ENCODE measurements around the gene NEDD4L.

Gene NEDD4L

DNA sequence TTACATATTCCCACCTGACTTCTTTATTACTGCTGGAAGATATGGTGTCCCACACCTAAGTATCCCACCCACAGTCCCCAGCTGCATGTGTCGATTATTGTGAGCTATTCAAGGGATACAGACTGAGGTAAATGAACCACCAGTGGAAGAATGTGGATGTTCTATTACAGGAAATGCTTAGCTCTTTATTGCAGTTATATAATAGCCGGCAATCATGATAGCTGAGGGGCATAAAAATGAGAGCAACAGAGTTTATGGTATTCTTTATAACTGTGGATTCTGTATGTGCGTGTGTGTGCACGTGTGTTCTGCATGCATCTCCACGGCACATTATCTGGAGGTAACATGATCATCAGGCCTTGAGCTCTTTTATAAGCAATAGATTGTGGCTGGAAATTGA is 198.9 kb downstream of the NEDD4L start:
- no peaks in the 10 kb centered on the region for H3K9me3 ChIP-seq (ENCODE audit: control insufficient read depth, insufficient read depth, low read depth, low read length)
- no peak overlapping the region for H3K4me3 ChIP-seq (ENCODE audit: low read depth, low read length)
- peaks cover 25% of the 10 kb centered on the region for H3K4me1 ChIP-seq (ENCODE audit: control insufficient read depth, insufficient read depth, low read length)
- peaks cover 0 to 4% of the 10 kb centered on the region in 2 experiments; a peak in 1 of 3 replicates for H3K36me3 ChIP-seq (ENCODE audit: control insufficient read depth in 2 of 2, insufficient read depth in 1 of 2, low read length in 2 of 2)
- no peak for TF ChIP-seq BCL11B (tag by site-specific recombination; IDR thresholded peaks at IDR 0.05; ENCODE audit: low read depth)
- no peak for TF ChIP-seq ZNF335 (tag by site-specific recombination; conservative IDR thresholded peaks at IDR 0.05)
- no peak for TF ChIP-seq ZIC2 (tag by site-specific recombination; IDR thresholded peaks at IDR 0.05)
- TF ChIP-seq ZNF837 (tag by site-specific recombination; IDR thresholded peaks at IDR 0.05), result no peak
- TF ChIP-seq, protein P1, sequence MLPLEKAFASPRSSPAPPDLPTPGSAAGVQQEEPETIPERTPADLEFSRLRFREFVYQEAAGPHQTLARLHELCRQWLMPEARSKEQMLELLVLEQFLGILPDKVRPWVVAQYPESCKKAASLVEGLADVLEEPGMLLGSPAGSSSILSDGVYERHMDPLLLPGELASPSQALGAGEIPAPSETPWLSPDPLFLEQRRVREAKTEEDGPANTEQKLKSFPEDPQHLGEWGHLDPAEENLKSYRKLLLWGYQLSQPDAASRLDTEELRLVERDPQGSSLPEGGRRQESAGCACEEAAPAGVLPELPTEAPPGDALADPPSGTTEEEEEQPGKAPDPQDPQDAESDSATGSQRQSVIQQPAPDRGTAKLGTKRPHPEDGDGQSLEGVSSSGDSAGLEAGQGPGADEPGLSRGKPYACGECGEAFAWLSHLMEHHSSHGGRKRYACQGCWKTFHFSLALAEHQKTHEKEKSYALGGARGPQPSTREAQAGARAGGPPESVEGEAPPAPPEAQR (tag by site-specific recombination; IDR thresholded peaks at IDR 0.05), result no peak
- TF ChIP-seq ZNF138 (tag by site-specific recombination; IDR thresholded peaks at IDR 0.05; ENCODE audit: borderline replicate concordance), result no peak
- no peak for TF ChIP-seq MYNN (tag by site-specific recombination; IDR thresholded peaks at IDR 0.05; ENCODE audit: borderline replicate concordance)
- TF ChIP-seq, protein P2, sequence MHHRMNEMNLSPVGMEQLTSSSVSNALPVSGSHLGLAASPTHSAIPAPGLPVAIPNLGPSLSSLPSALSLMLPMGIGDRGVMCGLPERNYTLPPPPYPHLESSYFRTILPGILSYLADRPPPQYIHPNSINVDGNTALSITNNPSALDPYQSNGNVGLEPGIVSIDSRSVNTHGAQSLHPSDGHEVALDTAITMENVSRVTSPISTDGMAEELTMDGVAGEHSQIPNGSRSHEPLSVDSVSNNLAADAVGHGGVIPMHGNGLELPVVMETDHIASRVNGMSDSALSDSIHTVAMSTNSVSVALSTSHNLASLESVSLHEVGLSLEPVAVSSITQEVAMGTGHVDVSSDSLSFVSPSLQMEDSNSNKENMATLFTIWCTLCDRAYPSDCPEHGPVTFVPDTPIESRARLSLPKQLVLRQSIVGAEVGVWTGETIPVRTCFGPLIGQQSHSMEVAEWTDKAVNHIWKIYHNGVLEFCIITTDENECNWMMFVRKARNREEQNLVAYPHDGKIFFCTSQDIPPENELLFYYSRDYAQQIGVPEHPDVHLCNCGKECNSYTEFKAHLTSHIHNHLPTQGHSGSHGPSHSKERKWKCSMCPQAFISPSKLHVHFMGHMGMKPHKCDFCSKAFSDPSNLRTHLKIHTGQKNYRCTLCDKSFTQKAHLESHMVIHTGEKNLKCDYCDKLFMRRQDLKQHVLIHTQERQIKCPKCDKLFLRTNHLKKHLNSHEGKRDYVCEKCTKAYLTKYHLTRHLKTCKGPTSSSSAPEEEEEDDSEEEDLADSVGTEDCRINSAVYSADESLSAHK (tag by site-specific recombination; IDR thresholded peaks at IDR 0.05), result no peak
- no peak for TF ChIP-seq ZNF2 (tag by site-specific recombination; IDR thresholded peaks at IDR 0.05)
- TF ChIP-seq ZNF596 (tag by site-specific recombination; IDR thresholded peaks at IDR 0.05), result no peak
- no peak for TF ChIP-seq SP2 (tag by site-specific recombination; IDR thresholded peaks at IDR 0.05)
- TF ChIP-seq, protein P3, sequence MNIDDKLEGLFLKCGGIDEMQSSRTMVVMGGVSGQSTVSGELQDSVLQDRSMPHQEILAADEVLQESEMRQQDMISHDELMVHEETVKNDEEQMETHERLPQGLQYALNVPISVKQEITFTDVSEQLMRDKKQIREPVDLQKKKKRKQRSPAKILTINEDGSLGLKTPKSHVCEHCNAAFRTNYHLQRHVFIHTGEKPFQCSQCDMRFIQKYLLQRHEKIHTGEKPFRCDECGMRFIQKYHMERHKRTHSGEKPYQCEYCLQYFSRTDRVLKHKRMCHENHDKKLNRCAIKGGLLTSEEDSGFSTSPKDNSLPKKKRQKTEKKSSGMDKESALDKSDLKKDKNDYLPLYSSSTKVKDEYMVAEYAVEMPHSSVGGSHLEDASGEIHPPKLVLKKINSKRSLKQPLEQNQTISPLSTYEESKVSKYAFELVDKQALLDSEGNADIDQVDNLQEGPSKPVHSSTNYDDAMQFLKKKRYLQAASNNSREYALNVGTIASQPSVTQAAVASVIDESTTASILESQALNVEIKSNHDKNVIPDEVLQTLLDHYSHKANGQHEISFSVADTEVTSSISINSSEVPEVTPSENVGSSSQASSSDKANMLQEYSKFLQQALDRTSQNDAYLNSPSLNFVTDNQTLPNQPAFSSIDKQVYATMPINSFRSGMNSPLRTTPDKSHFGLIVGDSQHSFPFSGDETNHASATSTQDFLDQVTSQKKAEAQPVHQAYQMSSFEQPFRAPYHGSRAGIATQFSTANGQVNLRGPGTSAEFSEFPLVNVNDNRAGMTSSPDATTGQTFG (tag by site-specific recombination; IDR thresholded peaks at IDR 0.05; ENCODE audit: borderline replicate concordance), result no peak
- TF ChIP-seq, protein P4, sequence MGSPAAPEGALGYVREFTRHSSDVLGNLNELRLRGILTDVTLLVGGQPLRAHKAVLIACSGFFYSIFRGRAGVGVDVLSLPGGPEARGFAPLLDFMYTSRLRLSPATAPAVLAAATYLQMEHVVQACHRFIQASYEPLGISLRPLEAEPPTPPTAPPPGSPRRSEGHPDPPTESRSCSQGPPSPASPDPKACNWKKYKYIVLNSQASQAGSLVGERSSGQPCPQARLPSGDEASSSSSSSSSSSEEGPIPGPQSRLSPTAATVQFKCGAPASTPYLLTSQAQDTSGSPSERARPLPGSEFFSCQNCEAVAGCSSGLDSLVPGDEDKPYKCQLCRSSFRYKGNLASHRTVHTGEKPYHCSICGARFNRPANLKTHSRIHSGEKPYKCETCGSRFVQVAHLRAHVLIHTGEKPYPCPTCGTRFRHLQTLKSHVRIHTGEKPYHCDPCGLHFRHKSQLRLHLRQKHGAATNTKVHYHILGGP (tag by site-specific recombination; IDR thresholded peaks at IDR 0.05), result no peak
- TF ChIP-seq, protein P5, sequence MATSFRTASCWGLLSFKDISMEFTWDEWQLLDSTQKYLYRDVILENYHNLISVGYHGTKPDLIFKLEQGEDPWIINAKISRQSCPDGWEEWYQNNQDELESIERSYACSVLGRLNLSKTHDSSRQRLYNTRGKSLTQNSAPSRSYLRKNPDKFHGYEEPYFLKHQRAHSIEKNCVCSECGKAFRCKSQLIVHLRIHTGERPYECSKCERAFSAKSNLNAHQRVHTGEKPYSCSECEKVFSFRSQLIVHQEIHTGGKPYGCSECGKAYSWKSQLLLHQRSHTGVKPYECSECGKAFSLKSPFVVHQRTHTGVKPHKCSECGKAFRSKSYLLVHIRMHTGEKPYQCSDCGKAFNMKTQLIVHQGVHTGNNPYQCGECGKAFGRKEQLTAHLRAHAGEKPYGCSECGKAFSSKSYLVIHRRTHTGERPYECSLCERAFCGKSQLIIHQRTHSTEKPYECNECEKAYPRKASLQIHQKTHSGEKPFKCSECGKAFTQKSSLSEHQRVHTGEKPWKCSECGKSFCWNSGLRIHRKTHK (tag by site-specific recombination; IDR thresholded peaks at IDR 0.05), result no peak
- no peak for TF ChIP-seq ZNF510 (tag by site-specific recombination; IDR thresholded peaks at IDR 0.05; ENCODE audit: insufficient replicate concordance)
- ChIA-PET POLR2A (interaction anchor here (1.4 to 3.7 kb wide), 2 partner anchors 21 to 46 kb away, joined by 3 to 21 read pairs; no protein-coding TSS in a partner anchor), CTCF (interaction anchor here (0.7 to 2.3 kb wide), 2 partner anchors 79 to 278 kb away, joined by 4 to 6 read pairs; no protein-coding TSS in a partner anchor)
- no peak overlapping the region for H3K27ac ChIP-seq (ENCODE audit: extremely low read depth, low read depth, low read length)

DNA sequence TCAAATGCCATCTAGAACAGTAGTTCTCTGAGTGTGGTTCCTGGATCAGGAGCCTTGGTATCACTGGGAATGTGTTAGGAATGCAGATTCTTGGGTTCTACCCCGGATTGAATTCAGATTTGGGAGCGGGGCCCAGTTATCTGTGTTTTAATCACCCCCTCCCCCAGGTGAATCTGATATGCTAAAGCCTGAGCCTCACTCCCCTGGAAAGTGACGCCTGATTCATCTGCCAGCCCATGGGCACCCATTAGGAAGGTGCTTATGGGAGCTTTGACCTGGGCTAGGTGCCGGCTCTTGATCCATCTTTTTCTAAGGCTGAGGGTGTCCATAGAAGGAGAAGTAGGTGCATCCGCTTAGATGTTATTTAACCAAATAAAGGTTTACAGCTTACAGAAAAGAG is 199.4 kb downstream of the NEDD4L start:
- peaks cover 0 to 4% of the 10 kb centered on the region in 2 experiments; a peak in 1 of 3 replicates for H3K36me3 ChIP-seq (ENCODE audit: control insufficient read depth in 2 of 2, insufficient read depth in 1 of 2, low read length in 2 of 2)
- peaks cover 25% of the 10 kb centered on the region for H3K4me1 ChIP-seq (ENCODE audit: control insufficient read depth, insufficient read depth, low read length)
- ChIA-PET CTCF (interaction anchor here (0.7 kb wide), 1 partner anchor 278 kb away, joined by 4 read pairs; no protein-coding TSS in a partner anchor), POLR2A (interaction anchor here (1.4 kb wide), 1 partner anchor 46 kb away, joined by 3 read pairs; no protein-coding TSS in a partner anchor)
- H3K27ac ChIP-seq (ENCODE audit: extremely low read depth, low read depth, low read length), result no peak overlapping the region
- no peak overlapping the region for H3K4me3 ChIP-seq (ENCODE audit: low read depth, low read length)
- H3K9me3 ChIP-seq (ENCODE audit: control insufficient read depth, insufficient read depth, low read depth, low read length), result no peaks in the 10 kb centered on the region
- TF ChIP-seq ZBTB20 (tag by site-specific recombination; IDR thresholded peaks at IDR 0.05) (peak; percentile 60), SETDB1 (IDR thresholded peaks at IDR 0.05; ENCODE audit: insufficient read length, low read length) (no peak)
